ENCODE results near the gene FOXP4.
A peak's percentile ranks its signal among the peaks of the same experiment; 100 is the strongest.

The FOXP4 gene

DNA sequence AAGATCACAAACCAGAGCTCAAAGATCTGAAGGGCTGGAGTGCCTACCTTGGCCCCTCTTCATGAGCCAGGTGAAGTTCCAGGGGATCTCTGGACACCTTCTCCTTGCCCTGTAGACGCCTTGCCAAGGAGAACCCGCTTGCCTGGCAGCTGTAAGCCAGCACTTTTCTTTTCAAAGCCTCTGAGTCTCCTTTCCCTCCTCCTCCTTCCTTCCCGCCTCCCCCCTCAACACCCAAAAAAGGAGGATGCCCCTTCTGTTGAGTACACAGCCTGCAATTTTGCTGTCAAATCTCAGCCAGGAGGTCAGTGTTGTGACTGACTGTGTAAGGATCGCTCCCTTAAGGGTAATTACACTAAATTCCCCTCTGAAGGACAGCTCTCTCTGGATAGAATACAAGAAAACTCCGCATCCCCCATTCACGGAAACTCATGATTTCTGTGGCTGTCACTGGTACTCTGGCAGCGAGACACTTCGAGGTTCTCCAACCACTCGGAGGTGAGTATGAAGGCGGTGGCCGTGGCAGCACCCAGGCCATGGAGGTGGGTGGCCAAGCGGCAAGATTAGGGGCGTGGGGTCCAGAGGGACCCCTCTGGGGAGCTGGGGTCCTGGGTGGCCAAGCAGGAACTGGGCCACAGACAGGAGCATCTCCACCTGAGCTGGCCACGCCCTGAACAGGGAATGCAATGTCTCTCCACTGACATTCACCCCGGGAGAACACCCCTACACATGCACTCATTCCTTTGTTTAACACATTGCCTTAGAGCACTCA lies 23.2 kb upstream of the FOXP4 start:
- DNase-seq = no peak

DNA sequence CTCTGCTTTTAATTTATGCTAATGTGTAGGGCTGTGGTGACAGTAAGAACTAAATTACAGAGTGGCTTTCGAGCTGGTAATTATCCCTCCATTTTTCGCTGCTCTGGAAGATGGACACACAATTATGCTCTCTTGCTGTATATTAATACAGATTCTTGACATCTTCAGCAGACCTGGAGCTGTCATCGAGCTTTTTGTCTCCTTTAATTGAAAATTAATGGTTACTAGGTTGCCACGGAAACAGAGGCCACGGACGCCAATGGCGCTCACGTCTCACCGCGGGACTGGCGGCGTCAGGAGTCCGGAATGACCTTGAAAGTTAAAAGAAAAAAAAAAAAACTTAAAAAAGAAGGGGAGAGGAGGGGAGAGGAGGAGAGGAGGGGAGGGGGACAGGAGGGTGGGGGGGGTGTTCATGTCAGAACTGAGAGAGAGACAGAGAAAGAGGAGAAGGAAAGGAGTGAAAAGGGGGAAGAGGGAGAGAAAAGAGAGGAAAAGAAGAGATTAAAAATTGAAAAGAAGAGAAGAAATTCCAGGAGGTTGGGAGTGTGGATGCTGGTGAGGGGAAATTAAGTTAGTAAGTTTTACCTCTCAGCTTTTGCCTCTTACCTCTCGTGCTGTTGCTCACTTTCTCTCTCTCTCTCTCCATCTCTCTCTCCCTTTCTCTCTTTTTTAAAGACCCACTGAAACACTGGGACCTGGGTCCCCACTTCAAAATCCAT lies 22.1 kb upstream of the FOXP4 start:
- DNase-seq = no peak

DNA sequence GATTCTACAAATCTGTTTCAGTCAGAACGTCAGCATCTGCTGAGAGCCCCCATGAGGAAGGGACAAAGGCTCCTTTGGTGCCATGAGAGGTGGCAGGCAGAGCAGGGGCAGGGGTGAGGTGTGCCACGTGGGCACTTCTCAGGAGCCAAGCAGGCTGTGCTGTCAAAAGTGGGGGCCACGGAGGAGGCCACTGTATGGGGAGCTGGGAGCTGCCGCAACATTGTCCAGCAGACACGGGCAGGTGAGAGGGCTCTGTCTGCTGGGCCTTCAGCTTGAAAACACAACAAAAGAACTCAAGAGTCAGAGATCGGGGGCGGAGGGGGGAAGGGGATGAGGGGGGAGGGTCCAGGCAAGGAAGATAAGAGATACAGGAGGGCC lies 21.6 kb upstream of the FOXP4 start:
- DNase-seq = no peak

DNA sequence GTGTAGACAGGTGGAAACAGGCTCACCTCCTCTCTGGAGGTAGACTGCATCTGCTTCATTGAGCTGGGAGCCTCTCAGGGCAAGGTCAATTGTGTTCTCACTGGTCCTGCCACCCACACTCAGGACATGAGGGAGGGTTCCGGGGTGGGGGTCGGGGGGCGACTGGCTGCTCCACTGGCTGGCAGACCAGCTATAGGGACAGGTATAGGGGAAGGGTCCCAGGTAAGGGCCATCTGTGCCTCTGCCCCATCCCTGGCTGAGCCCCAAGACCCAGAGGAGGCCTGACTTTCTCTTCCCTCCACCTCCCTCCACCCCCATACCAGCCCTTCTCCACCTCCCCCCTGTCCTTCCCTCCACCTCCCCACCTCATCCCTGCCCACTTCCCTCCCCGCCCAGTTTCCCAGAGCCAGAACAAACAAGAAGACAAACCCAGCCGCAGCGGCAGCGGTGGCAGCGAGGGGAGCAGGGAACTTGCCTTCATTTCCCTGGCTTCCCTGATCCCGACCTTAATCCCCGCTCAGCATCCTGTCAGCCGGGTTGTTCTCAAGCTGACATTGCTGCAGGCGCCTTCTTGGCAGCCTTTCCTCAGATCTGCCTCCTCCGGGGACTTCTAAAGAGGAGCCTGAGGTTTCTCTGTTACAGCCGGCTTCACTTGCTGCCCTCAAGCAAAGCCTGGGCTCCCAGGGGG lies 18.3 kb upstream of the FOXP4 start:
- DNase-seq = no peak

DNA sequence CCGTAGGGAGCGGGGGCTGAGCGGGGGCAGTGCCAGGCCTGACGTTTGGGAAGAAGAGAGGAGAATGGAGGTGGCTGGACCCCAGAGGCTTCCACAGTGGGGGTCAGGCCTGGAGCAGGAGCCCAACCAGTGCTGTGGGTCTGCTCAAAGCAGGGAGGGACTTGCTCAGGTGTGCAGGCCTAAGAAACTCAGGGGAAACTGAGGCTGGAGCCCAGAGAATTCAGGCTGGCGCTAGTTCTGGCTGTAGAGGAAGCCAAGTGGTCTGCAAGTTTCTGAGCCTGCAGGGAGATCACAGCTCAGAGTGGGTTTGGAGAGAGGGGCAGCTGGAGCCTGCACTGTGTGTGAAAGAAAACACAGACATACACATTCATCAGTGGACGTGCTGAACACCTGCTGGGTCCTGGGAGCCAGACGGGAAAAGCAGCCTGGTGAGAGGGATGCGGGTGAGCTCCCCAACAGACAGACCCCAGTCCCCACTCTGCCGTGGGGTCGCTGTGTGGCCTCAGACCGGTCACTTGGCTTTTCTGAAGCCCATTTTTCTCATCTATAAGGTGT lies 17.7 kb upstream of the FOXP4 start:
- no peak for DNase-seq

DNA sequence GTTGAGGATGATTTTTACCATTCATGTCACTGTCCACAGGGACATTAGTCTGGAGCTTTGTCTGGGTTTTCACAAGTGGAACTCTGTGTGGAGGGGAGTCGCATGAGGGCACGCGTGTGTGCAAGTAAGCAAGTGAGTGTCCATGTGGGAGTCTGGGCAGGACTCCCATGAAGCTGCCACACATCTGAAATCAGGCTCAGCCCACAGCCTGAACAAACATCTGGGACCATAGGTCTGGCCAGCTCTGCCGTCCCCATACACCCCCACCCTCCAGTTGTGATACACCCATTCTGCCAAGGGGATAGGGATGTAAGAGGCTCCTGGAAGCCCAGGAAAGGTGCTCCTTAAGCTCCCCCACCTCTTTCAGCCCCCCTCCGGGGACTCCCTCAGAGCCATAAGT lies 17.1 kb upstream of the FOXP4 start:
- no peak for DNase-seq

DNA sequence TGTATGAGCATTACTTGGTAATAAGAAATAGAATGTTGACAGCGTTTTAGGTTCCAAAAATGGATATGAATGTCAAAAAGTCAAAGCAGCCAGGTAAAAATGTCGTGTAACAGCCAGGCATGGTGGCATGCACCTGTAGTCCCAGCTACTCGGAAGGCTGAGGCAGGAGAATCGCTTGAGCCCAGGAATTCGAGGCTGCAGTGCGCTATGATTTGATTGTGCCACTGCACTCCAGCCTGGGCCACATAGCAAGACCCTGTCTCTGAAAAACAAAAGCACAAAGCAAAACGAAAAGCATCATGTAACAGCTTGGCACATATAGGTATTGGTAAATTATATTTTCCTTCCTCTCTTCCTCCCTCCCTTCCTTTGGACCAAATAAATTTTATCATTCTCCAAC lies 16.2 kb upstream of the FOXP4 start:
- no peak for DNase-seq

DNA sequence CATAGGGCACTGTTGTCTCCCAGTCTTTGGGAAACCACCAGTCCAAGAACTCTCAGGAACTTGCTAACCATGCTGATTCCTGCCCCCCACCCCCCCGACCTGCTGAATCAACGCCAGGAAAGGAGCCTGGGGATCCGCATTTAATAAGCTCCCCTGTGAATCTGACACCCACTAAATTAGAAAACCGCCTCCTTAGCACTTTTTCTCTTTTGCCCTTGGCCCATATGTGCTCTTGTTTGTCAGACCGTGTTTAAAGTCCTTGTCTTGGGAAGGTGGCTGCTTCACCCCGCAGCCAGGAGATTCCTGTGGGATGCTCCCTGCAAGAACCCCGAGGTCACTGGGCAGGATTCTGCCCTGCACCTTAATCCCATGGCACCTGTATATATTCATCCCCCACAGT lies 15.7 kb upstream of the FOXP4 start:
- DNase-seq = no peak

DNA sequence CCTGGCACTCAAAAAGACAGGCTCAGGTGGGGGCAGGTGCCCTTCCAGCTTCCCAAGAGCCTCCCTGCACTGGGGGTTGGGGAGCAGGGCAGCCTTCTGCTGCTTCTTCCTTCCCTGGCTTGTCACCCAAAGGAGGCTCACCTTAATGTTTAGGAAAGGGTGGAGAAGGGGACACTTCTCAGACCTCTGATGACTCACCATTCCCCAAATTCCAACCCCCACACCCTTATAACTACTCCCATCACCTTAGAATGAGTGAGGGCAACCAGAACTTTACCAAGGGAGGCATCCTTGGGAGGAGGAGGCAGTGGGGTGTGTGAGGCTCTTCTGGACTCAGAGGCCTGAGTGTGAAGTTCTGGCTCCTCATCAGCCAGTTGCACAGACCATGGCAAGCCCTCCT lies 15.2 kb upstream of the FOXP4 start:
- DNase-seq = no peak

DNA sequence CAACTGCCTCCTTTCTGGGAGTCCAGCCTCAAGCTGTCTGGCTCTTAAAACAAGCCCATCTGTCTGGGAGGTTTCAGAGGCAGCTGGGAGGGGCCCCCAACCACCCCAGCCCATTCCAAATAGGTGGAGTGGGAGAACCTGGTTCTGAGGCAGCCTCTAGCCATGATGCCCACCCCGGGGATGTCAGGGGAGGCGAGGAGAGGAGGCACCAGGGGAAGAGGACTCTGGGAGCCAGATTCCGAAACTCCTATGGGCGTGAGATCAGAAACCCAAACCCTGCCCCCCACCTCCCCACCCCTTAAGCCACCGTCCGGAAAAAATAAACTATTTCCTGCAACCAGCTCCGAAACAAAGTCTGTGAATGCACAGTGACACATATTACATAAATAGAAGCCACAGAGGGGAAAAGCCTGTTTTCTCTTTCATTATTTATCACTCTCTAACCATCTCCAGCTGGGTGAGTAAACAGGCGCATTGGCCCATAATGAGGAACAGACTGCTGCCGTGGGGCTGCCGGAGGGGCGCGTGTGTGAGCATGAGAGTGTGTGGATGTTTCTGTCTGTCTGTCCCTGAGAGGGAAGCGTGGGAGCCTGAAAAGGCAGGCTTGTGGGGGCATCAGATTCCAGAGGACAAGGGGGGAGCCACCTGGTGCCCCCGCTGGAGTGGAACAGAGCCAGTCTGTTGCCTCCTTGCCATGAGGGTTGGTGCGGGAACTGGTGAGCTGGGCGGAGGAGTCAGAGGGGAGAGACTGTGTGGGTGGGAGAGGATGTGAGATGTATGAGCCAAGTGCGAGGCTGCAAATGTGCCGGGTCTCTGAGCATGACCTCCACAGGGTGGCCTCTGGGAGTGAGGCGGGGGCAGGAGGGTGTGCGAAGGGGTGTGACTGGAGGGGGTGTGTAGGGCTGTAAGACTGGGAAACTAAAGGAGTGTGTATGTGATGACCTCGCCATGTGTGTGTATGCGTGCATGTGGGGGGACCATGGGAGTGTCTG lies 14.3 kb upstream of the FOXP4 start:
- DNase-seq = peak; percentile 20

DNA sequence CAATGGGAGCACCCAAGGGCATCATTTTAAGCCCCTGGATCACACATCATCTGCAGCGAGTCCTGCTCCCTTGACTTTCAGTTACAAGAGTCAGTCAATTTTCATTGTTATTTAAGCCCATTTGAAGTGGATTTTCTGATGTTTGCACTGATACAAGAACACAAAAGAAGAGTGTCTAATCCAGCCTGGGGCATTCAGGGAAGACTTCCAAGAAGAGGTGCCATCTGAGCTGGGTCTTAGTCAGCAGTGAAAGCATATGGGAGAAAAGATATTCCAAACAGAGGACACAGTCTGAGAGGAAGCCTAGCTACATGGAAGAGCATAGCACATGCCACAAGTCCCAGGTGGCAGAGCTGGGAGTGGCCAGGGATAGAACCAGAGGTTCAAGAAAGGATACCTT lies 10.4 kb upstream of the FOXP4 start:
- no peak for DNase-seq

DNA sequence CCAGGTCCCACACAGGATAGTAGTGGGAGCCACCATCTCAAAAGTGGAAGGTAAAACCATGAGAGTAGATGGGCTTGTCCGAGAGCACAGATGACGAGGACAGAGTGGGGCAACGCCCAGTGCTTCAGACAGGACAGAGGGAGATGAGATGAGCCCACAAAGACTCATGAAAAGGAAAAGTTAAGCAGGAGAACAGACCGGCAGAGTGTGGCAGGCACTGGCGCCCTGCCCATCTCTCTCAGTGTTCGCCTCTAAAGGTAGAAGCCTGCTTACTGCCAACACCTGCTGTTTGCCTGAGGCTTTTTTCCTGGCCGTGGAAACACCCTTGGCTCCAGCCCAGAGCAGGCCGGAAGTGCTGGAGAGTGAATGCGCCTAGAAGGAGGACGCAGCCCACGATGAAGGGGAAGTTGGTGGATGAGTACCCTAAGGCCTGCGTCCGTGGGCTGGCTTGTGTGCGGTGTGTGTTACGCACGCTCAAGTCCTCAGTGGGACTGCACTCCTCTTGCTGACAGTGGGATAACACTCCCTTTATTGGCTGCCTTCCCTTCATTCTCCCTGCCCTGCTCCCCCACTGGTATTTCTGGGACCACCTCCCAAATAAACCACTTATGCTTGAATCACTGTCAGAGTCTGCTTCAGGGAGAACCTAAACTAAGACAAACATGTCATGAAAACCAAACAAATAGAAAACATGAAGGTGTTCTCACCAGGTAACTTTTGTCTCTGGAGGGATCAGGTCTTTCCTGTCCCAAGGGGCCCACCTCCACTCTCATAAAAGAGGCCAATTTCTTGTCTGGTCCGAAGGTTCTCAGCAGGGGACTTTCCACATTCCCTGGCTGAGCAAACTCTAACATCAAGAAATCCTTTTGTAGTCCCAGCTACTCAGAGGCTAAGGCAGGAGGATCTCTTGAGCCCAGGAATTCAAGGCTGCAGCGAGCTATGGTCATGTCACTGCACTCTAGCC lies 9.1 kb upstream of the FOXP4 start:
- no peak for DNase-seq

DNA sequence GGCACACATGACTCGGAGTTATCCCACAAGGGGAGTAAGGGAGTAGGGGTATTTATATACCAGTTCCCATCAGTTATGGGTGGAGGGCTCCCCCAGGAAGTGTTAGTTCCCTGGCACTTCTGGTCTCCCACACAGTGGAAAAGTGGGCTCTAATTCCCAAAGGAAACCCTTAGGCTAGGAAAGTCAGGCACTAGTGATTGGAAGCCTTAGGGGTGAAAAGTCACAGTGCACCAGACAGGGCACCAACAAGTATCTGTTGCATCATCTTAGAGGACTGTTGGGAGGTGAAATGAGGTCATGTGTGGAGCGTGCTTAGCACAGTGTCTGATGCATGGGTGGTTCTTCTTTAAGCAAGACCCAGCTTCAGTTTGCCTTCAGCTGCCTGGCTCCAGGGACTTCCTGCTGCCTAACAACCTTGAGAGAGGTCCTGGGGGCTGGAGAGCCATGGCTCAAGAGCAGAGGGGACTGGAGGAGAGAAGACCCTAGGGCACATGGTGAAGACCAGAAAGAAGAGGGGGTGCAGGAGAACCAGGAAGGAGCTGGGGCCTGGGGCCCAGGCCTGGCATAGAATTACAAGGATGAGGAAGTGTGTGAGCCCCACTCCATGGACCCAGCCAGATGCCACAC lies 7.5 kb upstream of the FOXP4 start:
- DNase-seq = no peak

DNA sequence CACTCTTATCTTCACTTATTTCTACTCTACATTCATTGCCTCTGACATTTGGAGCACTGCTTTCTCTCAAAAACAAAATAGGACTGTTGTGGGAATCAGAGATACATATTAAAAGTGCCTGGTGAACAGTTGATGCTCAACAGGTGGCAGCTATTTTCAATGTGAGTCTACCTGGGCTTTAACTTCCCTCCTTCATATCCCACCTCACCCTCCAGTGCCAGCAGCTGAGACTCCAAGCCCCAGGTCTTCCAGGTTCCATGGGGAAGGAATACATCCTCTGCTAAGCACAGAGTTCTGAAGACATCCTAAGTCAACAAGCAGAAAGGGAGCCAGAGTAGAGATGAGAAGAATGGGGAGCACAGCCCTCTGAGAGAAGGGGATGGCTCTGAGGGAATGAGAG lies 7.0 kb upstream of the FOXP4 start:
- no peak for DNase-seq

DNA sequence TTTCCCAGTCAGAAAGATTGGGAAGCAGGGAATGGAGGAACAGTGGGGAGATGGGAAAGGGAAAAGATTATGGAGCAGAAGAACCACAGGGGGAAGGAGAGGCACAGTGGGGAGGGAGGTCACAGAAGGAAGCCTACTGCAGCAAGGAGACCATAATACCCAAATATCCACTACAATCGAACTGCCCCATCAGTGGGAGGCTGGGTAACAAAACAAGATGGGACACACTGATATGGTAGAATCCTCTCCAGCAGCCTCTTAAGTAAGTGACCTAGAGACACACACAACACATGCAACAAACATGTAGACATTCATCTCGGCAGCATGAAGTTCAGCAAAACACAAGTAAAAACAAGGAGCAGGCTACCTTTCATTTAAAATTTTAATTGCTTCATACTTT lies 4.8 kb upstream of the FOXP4 start:
- no peak for DNase-seq

DNA sequence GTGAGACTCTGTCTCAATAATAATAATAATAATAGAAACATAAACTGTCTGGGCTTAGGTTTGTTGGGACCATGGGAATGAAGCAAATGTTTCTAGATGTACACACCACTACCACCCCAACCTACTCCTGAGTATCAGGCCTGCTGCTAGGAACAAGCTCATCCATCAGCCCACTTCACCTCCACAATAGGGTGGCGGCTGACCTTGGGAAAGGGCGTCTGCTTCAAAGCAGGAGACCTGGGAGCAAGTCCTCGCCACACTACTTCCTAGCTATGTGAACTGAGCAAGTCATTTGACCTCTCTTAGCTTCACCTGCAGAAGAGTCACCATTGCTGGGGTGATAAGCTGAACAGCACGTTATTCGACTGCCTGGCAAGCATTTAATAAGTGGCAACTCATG lies 3.1 kb upstream of the FOXP4 start:
- DNase-seq = no peak

DNA sequence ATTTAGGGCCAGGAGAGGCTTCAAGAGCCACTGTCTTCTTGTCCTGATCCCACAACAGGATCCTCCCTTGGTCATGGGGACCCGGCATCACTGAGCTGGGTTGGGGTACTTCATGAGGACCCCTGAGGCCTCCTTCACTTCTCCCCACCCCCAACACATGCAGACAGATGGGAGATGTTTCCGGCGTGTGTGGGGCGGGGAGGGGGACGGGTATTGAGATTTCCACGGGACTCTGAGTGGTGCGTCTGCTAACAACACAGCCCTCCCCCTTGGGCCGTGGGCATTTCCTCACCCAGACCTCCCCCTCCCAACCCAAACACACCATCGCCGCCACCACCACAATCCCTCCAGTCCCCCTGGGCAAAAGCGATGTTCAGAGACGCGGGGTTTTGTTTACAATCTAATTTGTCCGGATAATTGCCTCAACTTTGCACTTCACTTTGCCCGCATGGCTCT lies 906 bp upstream of the FOXP4 start:
- DNase-seq = no peak

DNA sequence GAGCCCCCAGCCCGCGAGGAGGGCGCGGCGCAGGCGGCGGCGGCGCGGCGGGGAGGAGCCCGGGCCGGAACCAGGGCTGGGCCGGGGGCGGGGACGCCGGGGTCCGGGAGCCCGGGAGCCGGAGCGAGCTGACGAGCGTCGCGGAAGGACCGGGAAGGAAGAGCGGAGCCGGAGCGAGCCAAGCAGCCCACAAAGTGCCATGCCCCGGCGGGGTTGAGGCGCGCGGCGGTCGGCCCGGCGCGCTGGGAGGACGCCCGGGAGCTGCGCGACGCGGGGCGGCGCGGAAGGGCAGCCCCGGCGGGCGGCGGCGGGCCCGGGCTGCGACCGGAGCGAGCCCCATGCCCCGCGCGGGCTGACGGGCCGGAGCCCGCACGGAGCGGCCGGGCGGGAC lies 289 bp downstream of the FOXP4 start:
- no peak for DNase-seq

DNA sequence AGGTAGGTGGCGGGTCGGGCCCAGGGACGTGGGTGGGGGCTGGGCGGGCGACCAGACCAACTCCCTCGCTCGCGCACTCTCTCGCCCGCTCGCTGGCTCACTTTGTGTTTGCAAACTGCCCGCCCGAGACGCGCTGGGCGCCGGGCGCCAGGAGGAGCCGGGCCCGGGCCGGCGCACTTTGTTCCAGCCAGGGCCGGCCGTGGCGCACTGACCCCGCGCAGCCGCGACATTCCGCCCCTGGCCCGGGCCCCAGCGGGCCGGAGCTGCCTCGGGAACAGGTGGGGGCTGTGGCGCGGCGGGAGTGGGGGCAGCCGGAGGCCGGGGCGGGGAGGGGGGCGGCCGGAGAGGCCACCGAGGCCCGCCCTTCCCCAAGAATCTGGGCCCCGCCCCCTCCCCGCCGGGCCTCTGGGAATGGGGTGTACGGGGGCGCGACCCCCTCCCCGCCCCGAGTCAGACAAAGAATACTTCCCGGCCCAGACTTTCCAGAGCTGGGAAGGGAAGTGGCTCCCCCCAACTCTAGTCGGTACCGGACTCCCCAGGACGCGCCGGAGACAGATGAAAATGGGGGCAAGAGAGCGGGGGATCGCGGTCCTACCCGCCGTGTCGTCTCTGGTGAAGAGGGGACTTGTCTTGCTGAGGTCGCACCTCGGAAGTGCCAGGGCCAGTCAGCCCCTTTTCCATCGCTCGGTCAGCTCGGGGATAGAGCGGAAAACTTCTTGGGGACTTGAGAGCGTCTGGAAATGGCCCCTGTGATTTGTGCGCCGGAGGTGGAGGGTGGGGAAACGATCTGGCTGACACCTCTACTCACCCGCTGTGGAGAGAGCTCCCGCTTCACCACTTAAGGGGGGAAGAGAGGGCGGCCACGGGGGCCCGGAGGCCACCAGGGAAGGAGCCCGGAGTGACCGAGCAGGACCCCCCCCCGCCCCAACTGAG lies 951 bp downstream of the FOXP4 start:
- DNase-seq = no peak

DNA sequence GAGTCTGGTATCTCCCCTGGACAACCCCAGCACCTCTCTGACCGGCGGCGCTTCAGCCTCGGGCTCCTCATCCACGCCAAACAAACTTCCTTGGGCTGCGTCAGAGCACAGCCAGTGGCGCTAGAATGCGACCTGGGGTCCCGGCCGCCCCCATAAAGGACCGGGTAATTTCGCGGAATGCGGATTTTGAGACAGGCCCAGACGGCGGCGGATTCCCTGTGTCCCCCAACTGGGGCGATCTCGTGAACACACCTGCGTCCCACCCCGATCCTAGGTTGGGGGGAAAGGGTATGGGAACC lies 1.6 kb downstream of the FOXP4 start:
- no peak for DNase-seq

Data from activated CD4-positive, alpha-beta T cell treated with anti-CD3 and anti-CD28 coated beads for 1 hour (primary cell).